Kasumi-1 (cell line): ENCODE measurements around the gene TRPM6.

Experiments
- DNase-seq, 2 experiments: peaks; one replicate each; lab custom pipeline; 2025; lab: John Stamatoyannopoulos, UW

Gene TRPM6

GRCh38 chr9:74771672-74772071, 116.0 kb downstream of the TRPM6 start:
- DNase-seq, result no peak

- DNase-seq, result no peak
Observed at GRCh38 chr9:74771262-74771585, 116.5 kb downstream of the TRPM6 start.

- peak; percentile 89 to 91 for DNase-seq
Observed at GRCh38 chr9:74770508-74771261, 117.0 kb downstream of the TRPM6 start.

GRCh38 chr9:74765481-74765971, 122.2 kb downstream of the TRPM6 start:
- peak; percentile 27 to 28 for DNase-seq

- DNase-seq, result no peak
Observed at GRCh38 chr9:74762950-74763349, 124.8 kb downstream of the TRPM6 start.

- DNase-seq, result no peak
Observed at GRCh38 chr9:74760031-74760700, 127.6 kb downstream of the TRPM6 start.

- no peak for DNase-seq
Observed at GRCh38 chr9:74755999-74756398, 131.7 kb downstream of the TRPM6 start.

GRCh38 chr9:74755355-74755754, 132.4 kb downstream of the TRPM6 start:
- DNase-seq, result no peak

GRCh38 chr9:74753650-74754049, 134.1 kb downstream of the TRPM6 start:
- no peak for DNase-seq

- no peak for DNase-seq
Observed at GRCh38 chr9:74748966-74749365, 138.8 kb downstream of the TRPM6 start.

- DNase-seq, result peak in 1 of 2 experiments; percentile 29
Observed at GRCh38 chr9:74742792-74743730, 144.7 kb downstream of the TRPM6 start.

GRCh38 chr9:74742191-74742790, 145.4 kb downstream of the TRPM6 start:
- no peak for DNase-seq

GRCh38 chr9:74736646-74737045, 151.1 kb downstream of the TRPM6 start:
- no peak for DNase-seq

GRCh38 chr9:74735761-74736160, 152.0 kb downstream of the TRPM6 start:
- DNase-seq, result no peak

GRCh38 chr9:74729136-74729695, 158.5 kb downstream of the TRPM6 start:
- no peak for DNase-seq

- DNase-seq, result no peak
Observed at GRCh38 chr9:74728176-74728575, 159.5 kb downstream of the TRPM6 start.

- no peak for DNase-seq
Observed at GRCh38 chr9:74726581-74726980, 161.1 kb downstream of the TRPM6 start.

GRCh38 chr9:74724317-74724716, 163.4 kb downstream of the TRPM6 start:
- DNase-seq, result no peak

- DNase-seq, result no peak
Observed at GRCh38 chr9:74721696-74722660, 165.7 kb downstream of the TRPM6 start.

GRCh38 chr9:74719306-74719705, 168.4 kb downstream of the TRPM6 start:
- DNase-seq, result no peak
